Kidney (tissue), 14 donors: ENCODE data around the gene NKIRAS1. TPM values are rescaled to one million over a fixed set of nuclear protein-coding genes. Genes with fewer than 3 reads are reported as not detected.
"Not testable (repeated sequence)": the region's sequence is repeated elsewhere in the genome, so short reads cannot be mapped to it uniquely, and the experiment has no call there.

Experiments used
- DNase-seq, 5 donors: peaks; one replicate each; pipeline ENCODE4 v3.0.0-alpha.2; 2013 to 2020
- FAIRE-seq: peaks from 2 replicates; lab custom pipeline; 2012; peaks lifted over from hg19 to GRCh38; lab: Jason Lieb, UNC
- H3K27ac ChIP-seq, 2 donors: one replicate each; pipeline ENCODE4 v1.7.0; 2013; ENCODE audit warnings: low read depth in 2 of 2, low read length in 2 of 2, inconsistent platforms in 1 of 2
- H3K27me3 ChIP-seq: one replicate; pipeline ENCODE4 v1.7.1; 2013; ENCODE audit warnings: low read length, inconsistent platforms; ENCODE audit not compliant: control insufficient read depth, insufficient read depth
- H3K36me3 ChIP-seq, 3 donors: one replicate each; pipeline versions ENCODE4 v1.7.0 to v1.7.1; 2013; ENCODE audit warnings: low read length in 3 of 3, control low read depth in 1 of 3, inconsistent platforms in 1 of 3; ENCODE audit not compliant: insufficient read depth in 3 of 3, control insufficient read depth in 2 of 3
- H3K4me1 ChIP-seq, 3 donors: one replicate each; pipeline versions ENCODE4 v1.7.0 to v1.7.1; 2013; ENCODE audit warnings: low read length in 3 of 3, inconsistent platforms in 1 of 3, low read depth in 1 of 3; ENCODE audit not compliant: control insufficient read depth in 2 of 3, insufficient read depth in 2 of 3
- H3K4me3 ChIP-seq, 3 donors: one replicate each; pipeline versions ENCODE4 v1.7.0 to v1.8.1; 2013; ENCODE audit warnings: low read length in 3 of 3, control low read depth in 1 of 3, inconsistent platforms in 1 of 3
- H3K9ac ChIP-seq, 3 donors: one replicate each; pipeline versions ENCODE4 v1.7.0 to v1.7.1; 2013; ENCODE audit warnings: low read length in 3 of 3, control low read depth in 1 of 3, inconsistent platforms in 1 of 3
- H3K9me3 ChIP-seq, 3 donors: one replicate each; pipeline versions ENCODE4 v1.7.0 to v1.7.1; 2013; ENCODE audit warnings: low read length in 3 of 3, control low read depth in 1 of 3, inconsistent platforms in 1 of 3; ENCODE audit not compliant: control insufficient read depth in 2 of 3, insufficient read depth in 1 of 3
- CTCF ChIP-seq: IDR thresholded peaks from 3 replicates; pipeline ENCODE4 v1.5.1; 2012; ENCODE audit warnings: mild to moderate bottlenecking, moderate library complexity, borderline replicate concordance; ENCODE audit not compliant: insufficient read depth; ENCODE audit errors: extremely low read depth
- intact Hi-C: fragments of 100-400 bp; cut with DNase I; formaldehyde crosslinking; loops from one replicate; pipeline ENCODE4 v1.11.1; 2022
- polyA plus RNA-seq: library from polyadenylated mRNA; stranded (reverse); fragments of 350-450 nt; fragmentation: Illumina TruSeq; extraction: RNeasy Lipid Tissue Mini Kit (QIAGEN cat#74804); gene quantifications from one replicate; pipeline ENCODE4 v1.2.3, GENCODE V29; 2014; ENCODE audit warnings: low read depth, low replicate concordance; ENCODE audit not compliant: insufficient read depth
- total RNA-seq: library from RNA; stranded (reverse); fragmentation: NEBNext Ultra II Directional; extraction: Animal tissue kit (Norgen Biotek cat#: 25700); gene quantifications from one replicate; pipeline ENCODE4 v1.2.1, GENCODE V29; 2021
- donor health status: control.
- donor health status: control.
- donor health status: control.
- donor health status: control.
- donor health status: control.
- donor health status: DM: yes; HTN: yes; CAD: no.
- donor health status: Normal renal cell carcinoma (clear cell type).

NKIRAS1 gene
- total and polyA plus RNA-seq, 2 donors from 2014 or later = 7.1 to 17.2 TPM

- DNase-seq (no peak), FAIRE-seq (no peak)
- H3K27ac ChIP-seq = no peak overlapping the region
- peaks cover 3 to 17% (median 10%) of the 10 kb centered on the region in 3 donors for H3K36me3 ChIP-seq
- no peak overlapping the region for H3K9ac ChIP-seq
- TF ChIP-seq CTCF = no peak
- no peaks in the 10 kb centered on the region for H3K27me3 ChIP-seq
- H3K4me3 ChIP-seq = no peak overlapping the region
- peaks cover 7 to 14% (median 7%) of the 10 kb centered on the region in 3 donors for H3K4me1 ChIP-seq
- H3K9me3 ChIP-seq = no peaks in the 10 kb centered on the region
- intact Hi-C loops = no loop called here
Measured at GRCh38 chr3:23920151-23920655, 3.4 kb upstream of the NKIRAS1 start.

GRCh38 chr3:23919628-23920027 lies 2.8 kb upstream of the NKIRAS1 start:
- peaks cover 3 to 17% (median 10%) of the 10 kb centered on the region in 3 donors for H3K36me3 ChIP-seq
- no peak for TF ChIP-seq CTCF
- no peak overlapping the region for H3K9ac ChIP-seq
- DNase-seq (no peak), FAIRE-seq (no peak)
- no peak overlapping the region for H3K27ac ChIP-seq
- no peak overlapping the region for H3K4me3 ChIP-seq
- no peaks in the 10 kb centered on the region for H3K9me3 ChIP-seq
- intact Hi-C loops = no loop called here
- peaks cover 7 to 19% (median 7%) of the 10 kb centered on the region in 3 donors for H3K4me1 ChIP-seq
- H3K27me3 ChIP-seq = no peaks in the 10 kb centered on the region

GRCh38 chr3:23918331-23918730 lies 1.5 kb upstream of the NKIRAS1 start:
- H3K9me3 ChIP-seq, H3K27ac ChIP-seq, FAIRE-seq, intact Hi-C loops, H3K27me3 ChIP-seq, DNase-seq: not testable (repeated sequence)
- Histone ChIP-seq H3K4me1 (peaks cover 7 to 21% (median 17%) of the 10 kb centered on the region in 3 donors), H3K36me3 (peaks cover 3 to 17% (median 10%) of the 10 kb centered on the region in 3 donors), H3K4me3 (peak overlapping the region; percentile 84 to 97 (median 91)), H3K9ac (peak overlapping the region; percentile 89 to 95 (median 94))

GRCh38 chr3:23917679-23918303 lies 1.0 kb upstream of the NKIRAS1 start:
- DNase-seq = peak in 2 of 5 donors; percentile 77 to 84
- H3K4me3 ChIP-seq = peak overlapping the region; percentile 84 to 97 (median 91)
- peaks cover 3 to 17% (median 10%) of the 10 kb centered on the region in 3 donors for H3K36me3 ChIP-seq
- peaks cover 7 to 21% (median 17%) of the 10 kb centered on the region in 3 donors for H3K4me1 ChIP-seq
- peak overlapping the region; percentile 94 to 95 for H3K27ac ChIP-seq
- H3K9ac ChIP-seq = peak overlapping the region; percentile 89 to 95 (median 94)
- FAIRE-seq, H3K9me3 ChIP-seq, intact Hi-C loops, H3K27me3 ChIP-seq: not testable (repeated sequence)
